ENCODE measurements around the gene ZNF410. TPM values are rescaled to one million over a fixed set of nuclear protein-coding genes. Genes with fewer than 3 reads are reported as not detected.
"Not testable (repeated sequence)": the region's sequence is repeated elsewhere in the genome, so short reads cannot be mapped to it uniquely, and the experiment has no call there.

The ZNF410 gene
- total and polyA plus RNA-seq, 2 of the 13 experiments (the other 11 are each of a cell fraction or from before 2014, with no cell fraction given): 19.2 to 44.3 TPM

GRCh38 chr14:73889376-73889775 lies 2.7 kb downstream of the ZNF410 start:
- no peak for TF ChIP-seq FOXC1 (CRISPR knock-in tag; IDR thresholded peaks at IDR 0.05; ENCODE audit: borderline replicate concordance)
- TF ChIP-seq ZKSCAN1 (IDR thresholded peaks at IDR 0.05; ENCODE audit: low read length): no peak
- no peak for TF ChIP-seq ZNF460 (CRISPR knock-in tag; IDR thresholded peaks at IDR 0.05; ENCODE audit: borderline replicate concordance)
- TF ChIP-seq PAX8 (CRISPR knock-in tag; IDR thresholded peaks at IDR 0.05; ENCODE audit: borderline replicate concordance): no peak
- TF ChIP-seq, protein P1, sequence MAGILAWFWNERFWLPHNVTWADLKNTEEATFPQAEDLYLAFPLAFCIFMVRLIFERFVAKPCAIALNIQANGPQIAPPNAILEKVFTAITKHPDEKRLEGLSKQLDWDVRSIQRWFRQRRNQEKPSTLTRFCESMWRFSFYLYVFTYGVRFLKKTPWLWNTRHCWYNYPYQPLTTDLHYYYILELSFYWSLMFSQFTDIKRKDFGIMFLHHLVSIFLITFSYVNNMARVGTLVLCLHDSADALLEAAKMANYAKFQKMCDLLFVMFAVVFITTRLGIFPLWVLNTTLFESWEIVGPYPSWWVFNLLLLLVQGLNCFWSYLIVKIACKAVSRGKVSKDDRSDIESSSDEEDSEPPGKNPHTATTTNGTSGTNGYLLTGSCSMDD (CRISPR knock-in tag; IDR thresholded peaks at IDR 0.05): no peak
- no peak for TF ChIP-seq ZNF567 (CRISPR knock-in tag; IDR thresholded peaks at IDR 0.05; ENCODE audit: borderline replicate concordance)
- TF ChIP-seq ZNF274 (CRISPR knock-in tag; IDR thresholded peaks at IDR 0.05): no peak
- no peak for TF ChIP-seq FOXK2 (IDR thresholded peaks at IDR 0.05)
- TF ChIP-seq PRMT3 (CRISPR knock-in tag; IDR thresholded peaks at IDR 0.05; ENCODE audit: borderline replicate concordance, low read depth): no peak
- TF ChIP-seq CBX5 (CRISPR knock-in tag; IDR thresholded peaks at IDR 0.05; ENCODE audit: borderline replicate concordance): no peak
- TF ChIP-seq ZNF225 (CRISPR knock-in tag; IDR thresholded peaks at IDR 0.05): no peak
- TF ChIP-seq CCDC6 (CRISPR knock-in tag; IDR thresholded peaks at IDR 0.05): no peak
- H3K4me1 ChIP-seq (ENCODE audit: insufficient read depth, low read length): peaks cover 35% of the 10 kb centered on the region
- in situ Hi-C loops (cut with HindIII; ENCODE audit: extremely low pct_ligation_motif_present, low pct_unique_long_range_greater_than_20kb) (no loop called here), intact Hi-C loops (cut with micrococcal nuclease; ENCODE audit: unreplicated experiment) (loop anchor here (5.0 kb wide), 1 partner anchor 52 kb away; no protein-coding TSS in a partner anchor)
- FAIRE-seq (no peak), ATAC-seq (no peak), DNase-seq (ENCODE audit: low spot score) (no peak)
- no peak overlapping the region for H3K27ac ChIP-seq (ENCODE audit: extremely low read length, insufficient read depth, low read length)
- H4K20me1 ChIP-seq (ENCODE audit: insufficient read depth, low read length): 0 out of 2 replicates have a peak, but pooled peaks cover 8% of the 10 kb centered on the region
- H3K79me2 ChIP-seq (ENCODE audit: insufficient read depth, low read length): peaks cover 58% of the 10 kb centered on the region
- H3K27me3 ChIP-seq (ENCODE audit: control insufficient read depth in 1 of 2, insufficient read depth in 2 of 2, low read length in 2 of 2): no peaks in the 10 kb centered on the region
- H3K4me3 ChIP-seq (replicated peaks in 1 of 3; ENCODE audit: insufficient read depth in 1 of 3, low read depth in 2 of 3, low read length in 3 of 3): no peak overlapping the region
- WGBS (ENCODE audit: low lambda C conversion rate): 96% methylated on average over 5 of the region's 5 CpGs
- POLR2A ChIA-PET: no interaction called here
- H3K4me2 ChIP-seq (ENCODE audit: low read depth, low read length): no peak overlapping the region
- peaks cover 5 to 19% of the 10 kb centered on the region in 2 experiments; a peak in 4 of 5 replicates for H3K36me3 ChIP-seq (replicated peaks in 1 of 2; ENCODE audit: control insufficient read depth in 1 of 2, insufficient read depth in 2 of 2, low read length in 2 of 2)
- CTCF ChIA-PET (ENCODE audit: low intra/inter-chr PET ratio, low total read pairs): no interaction called here
- no TSS peak for BruUV-seq (replicated peaks)
- no peaks in the 10 kb centered on the region for H3K9me3 ChIP-seq (ENCODE audit: low read length)
- H2AFZ ChIP-seq (ENCODE audit: low read length): no peak overlapping the region
- no peak overlapping the region for H3K9ac ChIP-seq (ENCODE audit: insufficient read depth, low read depth, low read length)

GRCh38 chr14:73894180-73894687 lies 7.6 kb downstream of the ZNF410 start:
- intact Hi-C loops (cut with micrococcal nuclease; ENCODE audit: unreplicated experiment); H3K27me3 ChIP-seq (ENCODE audit: control insufficient read depth in 1 of 2, insufficient read depth in 2 of 2, low read length in 2 of 2); H3K4me2 ChIP-seq (ENCODE audit: low read depth, low read length); CTCF ChIA-PET (ENCODE audit: low intra/inter-chr PET ratio, low total read pairs); H3K4me3 ChIP-seq (replicated peaks in 1 of 3; ENCODE audit: insufficient read depth in 1 of 3, low read depth in 2 of 3, low read length in 3 of 3); H4K20me1 ChIP-seq (ENCODE audit: insufficient read depth, low read length); BruUV-seq (replicated peaks); FAIRE-seq; POLR2A ChIA-PET; H3K27ac ChIP-seq (ENCODE audit: extremely low read length, insufficient read depth, low read length); H3K9ac ChIP-seq (ENCODE audit: insufficient read depth, low read depth, low read length); ATAC-seq; H3K9me3 ChIP-seq (ENCODE audit: low read length); in situ Hi-C loops (cut with HindIII; ENCODE audit: extremely low pct_ligation_motif_present, low pct_unique_long_range_greater_than_20kb); DNase-seq (ENCODE audit: low spot score); H3K4me1 ChIP-seq (ENCODE audit: insufficient read depth, low read length); H2AFZ ChIP-seq (ENCODE audit: low read length): not testable (repeated sequence)
- whole genome bisulfite sequencing (ENCODE audit: low lambda C conversion rate): 96% methylated on average over 6 of the region's 6 CpGs
- Histone ChIP-seq H3K36me3 (replicated peaks in 1 of 2; ENCODE audit: control insufficient read depth in 1 of 2, insufficient read depth in 2 of 2, low read length in 2 of 2) (peaks cover 16 to 59% of the 10 kb centered on the region in 2 experiments), H3K79me2 (ENCODE audit: insufficient read depth, low read length) (peaks cover 35% of the 10 kb centered on the region)

All from HepG2 (cell line).